GM19023 (cell line): ENCODE results near the gene CADM1.
A peak's percentile ranks its signal among the peaks of the same experiment; 100 is the strongest.

Experiments used
- ATAC-seq: cut with Tn5 transposase; IDR thresholded peaks from one replicate; pipeline ENCODE4 v1.9.1; 2021; ENCODE audit warnings: mild to moderate bottlenecking, moderate library complexity; ENCODE audit not compliant: unreplicated experiment

CADM1 gene

DNA sequence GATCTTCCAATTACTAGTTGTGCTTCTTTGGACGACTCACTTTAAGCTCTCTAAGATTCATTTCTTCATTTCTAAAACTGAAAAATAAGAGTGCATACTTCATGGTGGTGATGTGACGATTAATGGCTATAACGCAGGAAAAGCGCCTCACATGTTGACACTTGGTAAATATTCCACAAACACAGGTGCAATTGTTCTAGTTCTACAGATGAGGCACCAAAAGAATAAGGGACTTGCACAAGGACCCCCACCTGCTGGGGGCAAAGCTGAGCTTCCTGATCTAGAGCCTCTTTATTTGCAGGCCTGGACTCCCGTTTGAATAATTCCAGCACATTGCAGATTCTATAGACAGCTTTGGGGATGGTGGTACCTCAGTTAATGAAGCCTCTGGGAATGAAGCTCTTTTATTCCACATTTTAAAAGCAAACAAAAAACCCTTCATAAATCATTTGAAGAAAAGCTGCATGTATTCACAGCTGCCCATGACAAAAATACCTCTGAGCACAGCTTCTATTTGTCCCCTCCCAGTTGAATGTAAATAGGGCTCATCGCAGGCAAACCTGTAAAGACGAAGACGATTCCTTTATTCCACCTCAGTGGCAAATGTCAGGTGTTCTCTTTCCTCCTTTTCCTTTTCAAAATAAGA is 14.9 kb upstream of the CADM1 start:
- no peak for ATAC-seq

DNA sequence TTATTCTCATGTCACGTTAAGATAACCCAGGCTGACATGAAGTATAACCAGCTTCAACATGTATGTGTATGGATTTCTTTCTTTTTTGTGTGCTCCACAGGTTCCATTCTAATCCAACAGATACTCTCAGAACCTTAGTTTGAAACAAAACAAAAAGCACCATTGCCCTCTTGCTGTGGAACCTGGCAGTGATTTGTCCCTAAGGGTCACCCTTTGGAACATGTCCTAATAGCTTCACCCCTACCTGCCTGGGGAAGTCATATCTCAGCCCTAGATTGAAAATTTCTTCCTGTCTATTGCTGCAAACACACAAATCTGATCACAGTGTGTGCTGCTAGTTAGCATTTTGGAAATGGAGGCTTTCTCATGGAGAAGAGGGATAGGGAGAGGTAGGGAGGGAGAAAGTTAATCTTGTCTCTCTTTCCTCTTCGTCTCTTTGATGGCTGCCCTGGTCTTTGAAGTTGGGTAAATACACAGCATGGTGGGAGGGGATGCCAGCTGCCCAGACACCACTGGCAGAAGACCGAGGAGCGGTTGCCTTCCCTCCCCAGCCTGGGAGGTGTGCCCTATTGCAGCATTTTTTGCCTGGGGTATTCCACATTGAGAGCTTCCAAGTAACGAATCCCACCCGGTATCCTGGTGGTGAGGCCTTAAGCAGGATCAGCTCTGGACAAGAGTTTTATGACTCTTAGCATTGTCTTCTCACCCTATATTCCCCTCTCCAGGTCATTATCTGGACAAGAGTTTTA is 11.6 kb upstream of the CADM1 start:
- no peak for ATAC-seq

- ATAC-seq, result no peak
These were observed 2.9 kb upstream of the CADM1 start for GRCh38 chr11:115506954-115507675.

DNA sequence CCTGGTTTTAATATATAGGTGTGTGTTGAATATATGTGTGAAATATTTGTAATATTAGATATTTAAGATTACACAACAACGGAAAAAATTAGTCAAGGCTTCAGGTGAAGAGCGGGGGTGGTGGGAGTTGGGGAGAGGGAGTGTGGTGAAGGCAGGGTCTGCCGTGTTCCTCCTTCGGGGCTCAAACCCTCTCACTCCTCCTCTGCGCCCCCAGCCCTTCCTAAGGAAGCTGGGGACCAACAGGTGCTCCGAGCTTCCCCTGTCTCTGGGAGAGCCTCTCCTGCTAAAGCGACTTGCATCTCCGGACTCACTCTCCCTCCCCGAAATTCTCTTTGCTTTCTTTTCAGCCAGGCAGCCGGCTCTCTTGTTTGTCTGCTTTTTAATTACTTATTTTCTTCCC is 960 bp upstream of the CADM1 start:
- ATAC-seq, result no peak

DNA sequence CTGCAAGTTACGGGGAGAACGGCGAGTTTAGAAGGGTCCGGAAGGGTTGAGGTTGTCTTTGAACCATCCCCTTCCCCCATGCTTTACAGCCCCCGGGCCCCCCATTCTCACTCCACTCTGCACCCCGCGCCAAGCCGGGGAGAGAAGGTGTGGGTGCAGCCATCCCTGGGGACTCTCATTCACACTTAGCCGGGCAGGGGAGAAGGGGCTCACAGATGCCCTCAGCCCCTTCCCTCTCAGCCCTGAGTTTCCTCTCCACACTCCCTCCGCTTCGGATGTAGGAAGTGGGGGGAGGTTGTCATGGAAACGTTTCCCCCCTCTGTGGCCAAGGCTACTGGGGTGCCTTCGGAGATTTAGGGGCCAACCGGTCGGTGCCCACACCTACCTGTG is 334 bp downstream of the CADM1 start:
- no peak for ATAC-seq

- peak; percentile 28 for ATAC-seq
These were observed 931 bp downstream of the CADM1 start for GRCh38 chr11:115503083-115503885.

DNA sequence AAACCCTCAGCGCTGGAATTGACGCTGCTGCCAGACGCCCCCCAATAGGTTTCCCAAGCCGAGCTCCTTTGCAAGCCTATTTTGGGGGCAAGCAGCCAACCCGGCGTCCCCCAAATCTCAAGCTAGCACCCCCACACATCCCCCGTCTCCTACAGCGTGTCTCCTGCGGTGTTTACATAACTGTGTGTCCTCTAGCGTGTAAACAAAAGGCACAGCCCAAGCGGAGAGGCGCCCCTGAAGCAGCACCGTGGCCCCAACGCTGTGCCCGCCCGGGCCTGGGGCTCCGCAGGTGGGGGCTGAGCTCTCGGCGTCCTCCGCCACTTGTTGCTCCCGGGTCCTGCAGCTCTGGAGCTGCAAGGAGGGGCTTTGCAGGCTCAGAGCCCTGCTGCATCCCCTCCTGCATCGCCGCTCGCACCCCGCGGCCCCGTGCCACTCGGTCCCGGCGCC is 1.6 kb downstream of the CADM1 start:
- ATAC-seq, result peak; percentile 3

DNA sequence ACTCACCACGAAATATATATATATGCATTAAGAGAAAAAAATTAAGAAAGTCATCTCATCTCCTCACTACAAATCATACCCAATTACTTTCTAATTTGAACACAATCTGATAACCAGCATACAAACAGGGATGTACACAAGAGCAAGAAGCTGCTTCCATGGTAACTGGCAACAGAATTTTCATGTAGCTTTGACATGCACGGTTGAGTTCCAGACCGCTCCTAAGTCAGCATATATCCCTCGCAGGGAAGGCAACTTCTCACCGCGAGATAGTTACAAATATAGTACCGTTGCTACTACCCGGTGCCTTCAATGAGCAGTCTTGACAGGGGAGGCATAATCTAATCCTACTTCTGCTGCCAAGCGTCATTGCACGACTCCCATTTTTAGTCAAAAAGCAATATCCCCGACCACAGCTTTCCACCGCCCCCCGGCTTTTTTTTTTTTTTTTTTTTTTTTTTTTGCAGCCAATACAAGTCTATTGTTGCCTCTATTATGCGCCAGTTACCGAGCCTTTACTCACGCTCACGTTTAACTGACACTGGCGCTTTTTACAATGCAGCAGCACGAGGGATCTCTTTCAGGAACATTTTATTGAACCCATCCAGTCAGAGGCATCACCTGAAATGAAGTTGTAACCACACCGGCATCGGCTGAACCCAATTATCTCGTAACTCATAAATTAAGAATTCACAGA is 2.2 kb downstream of the CADM1 start:
- ATAC-seq, result no peak

DNA sequence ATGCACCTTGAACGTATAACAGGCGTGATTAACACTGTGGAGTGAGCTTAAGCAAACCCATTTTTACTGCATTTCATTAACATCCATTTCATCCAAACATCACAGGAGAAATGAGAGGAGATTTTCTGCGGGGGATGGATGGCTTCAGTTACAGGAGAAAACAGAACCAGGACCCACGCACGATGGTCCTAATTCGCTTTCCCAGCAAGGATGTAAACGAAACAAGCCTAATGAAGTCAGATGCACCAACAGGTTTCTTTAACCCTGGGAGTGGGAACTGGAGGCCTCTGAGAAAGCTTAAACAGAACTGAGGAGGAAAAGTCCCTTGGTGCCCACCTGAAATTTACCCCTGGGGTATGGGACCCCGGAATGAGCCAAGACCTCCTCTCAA is 2.7 kb downstream of the CADM1 start:
- ATAC-seq, result no peak

GRCh38 chr11:115500547-115501501 is 3.4 kb downstream of the CADM1 start:
- ATAC-seq, result no peak

GRCh38 chr11:115499891-115500290 is 4.3 kb downstream of the CADM1 start:
- no peak for ATAC-seq

DNA sequence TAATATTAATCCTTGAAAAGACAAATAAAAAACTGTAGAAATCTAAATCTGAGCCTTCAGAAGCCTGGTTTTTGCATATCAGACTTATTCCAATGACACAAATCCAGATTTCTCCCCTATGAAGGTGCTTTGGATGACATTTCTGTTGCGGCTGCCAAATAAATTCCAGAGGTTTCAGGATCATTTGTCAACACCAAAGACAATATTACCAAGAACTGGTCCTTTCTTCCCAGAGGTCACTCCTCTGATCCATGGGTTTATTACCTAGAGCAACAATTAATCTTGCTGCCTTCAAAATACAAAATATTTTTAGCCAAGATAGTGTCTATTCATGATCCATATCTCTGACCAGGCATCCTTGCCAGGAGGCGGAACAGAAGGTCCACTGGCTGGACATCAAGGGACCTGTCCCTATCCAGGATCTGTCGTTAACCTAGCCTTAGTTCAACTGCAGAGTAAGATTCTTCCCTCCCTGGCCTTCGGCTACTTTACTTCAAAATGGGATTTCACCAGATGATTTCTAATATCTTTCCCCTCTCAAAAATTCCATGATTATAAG is 4.9 kb downstream of the CADM1 start:
- no peak for ATAC-seq

GRCh38 chr11:115498354-115498753 is 5.9 kb downstream of the CADM1 start:
- no peak for ATAC-seq

GRCh38 chr11:115497303-115497702 is 6.9 kb downstream of the CADM1 start:
- ATAC-seq, result peak; percentile 69

GRCh38 chr11:115496892-115497291 is 7.3 kb downstream of the CADM1 start:
- ATAC-seq, result no peak

GRCh38 chr11:115493905-115494304 is 10.3 kb downstream of the CADM1 start:
- ATAC-seq, result no peak

DNA sequence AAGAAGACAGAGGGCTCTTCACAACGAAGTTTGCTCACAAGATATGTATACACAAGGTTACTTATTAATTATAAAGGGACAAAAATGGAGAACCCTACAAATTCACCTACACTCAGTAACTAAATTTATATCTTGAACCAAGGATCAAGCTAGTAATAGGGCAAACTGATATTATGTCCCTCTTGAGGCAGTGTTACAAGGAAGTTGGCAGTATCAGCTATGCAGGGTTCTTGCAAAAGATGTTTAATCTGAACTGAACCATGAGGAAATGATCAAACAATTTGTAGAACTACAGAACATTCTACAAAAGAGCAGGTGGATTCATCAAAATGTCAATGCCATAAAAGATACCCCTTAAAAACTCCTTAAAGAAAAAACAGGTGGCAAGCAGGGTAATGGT is 10.7 kb downstream of the CADM1 start:
- ATAC-seq, result no peak

GRCh38 chr11:115489466-115489865 is 14.7 kb downstream of the CADM1 start:
- ATAC-seq, result no peak

- ATAC-seq, result no peak
These were observed 15.3 kb downstream of the CADM1 start for GRCh38 chr11:115488945-115489344.
